Measurements from ENCODE around the gene TRH. TPM values are rescaled to one million over a fixed set of nuclear protein-coding genes. Genes with fewer than 3 reads are reported as not detected.

Gene TRH
- total RNA-seq, 1 donor from 2014 or later: not detected

- TF ChIP-seq CTCF (IDR thresholded peaks at IDR 0.05; ENCODE audit: insufficient read depth, low read length, severe bottlenecking): no peak
- Histone ChIP-seq H3K4me3 (ENCODE audit: low read depth, low read length) (no peak overlapping the region), H3K36me3 (ENCODE audit: control insufficient read depth, insufficient read depth, low read length) (no peaks in the 10 kb centered on the region), H3K27me3 (ENCODE audit: control insufficient read depth, insufficient read depth, low read length) (no peaks in the 10 kb centered on the region)
- DNase-seq (ENCODE audit: low read depth) (no peak), FAIRE-seq (no peak)
Observed at GRCh38 chr3:129985113-129985512, 10.6 kb downstream of the TRH start.

- Histone ChIP-seq H3K36me3 (ENCODE audit: control insufficient read depth, insufficient read depth, low read length) (no peaks in the 10 kb centered on the region), H3K27me3 (ENCODE audit: control insufficient read depth, insufficient read depth, low read length) (no peaks in the 10 kb centered on the region), H3K4me3 (ENCODE audit: low read depth, low read length) (no peak overlapping the region)
- DNase-seq (ENCODE audit: low read depth) (no peak), FAIRE-seq (no peak)
- no peak for TF ChIP-seq CTCF (IDR thresholded peaks at IDR 0.05; ENCODE audit: insufficient read depth, low read length, severe bottlenecking)
Observed at GRCh38 chr3:129988429-129988828, 13.9 kb downstream of the TRH start.

- no peaks in the 10 kb centered on the region for H3K36me3 ChIP-seq (ENCODE audit: control insufficient read depth, insufficient read depth, low read length)
- peak; percentile 7 for FAIRE-seq
- H3K4me3 ChIP-seq (ENCODE audit: low read depth, low read length): no peak overlapping the region
Observed at GRCh38 chr3:129989414-129989813, 14.9 kb downstream of the TRH start.

GRCh38 chr3:129992781-129993180 is 18.3 kb downstream of the TRH start:
- TF ChIP-seq CTCF (IDR thresholded peaks at IDR 0.05; ENCODE audit: insufficient read depth, low read length, severe bottlenecking): peak; percentile 39
- DNase-seq (ENCODE audit: low read depth): no peak
- Histone ChIP-seq H3K36me3 (ENCODE audit: control insufficient read depth, insufficient read depth, low read length) (no peaks in the 10 kb centered on the region), H3K4me3 (ENCODE audit: low read depth, low read length) (no peak overlapping the region), H3K27me3 (ENCODE audit: control insufficient read depth, insufficient read depth, low read length) (peaks cover 4% of the 10 kb centered on the region)
- no peak for FAIRE-seq

More at GRCh38 chr3:129989414-129989813, 14.9 kb downstream of the TRH start:
- TF ChIP-seq CTCF (IDR thresholded peaks at IDR 0.05; ENCODE audit: insufficient read depth, low read length, severe bottlenecking): no peak
- H3K27me3 ChIP-seq (ENCODE audit: control insufficient read depth, insufficient read depth, low read length): peaks cover 2% of the 10 kb centered on the region
- DNase-seq (ENCODE audit: low read depth): no peak

- no peak for FAIRE-seq
Observed at GRCh38 chr3:129994883-129995559, 20.5 kb downstream of the TRH start.

More at GRCh38 chr3:129994883-129995559, 20.5 kb downstream of the TRH start:
- no peak overlapping the region for H3K4me3 ChIP-seq (ENCODE audit: low read depth, low read length)
- no peak for TF ChIP-seq CTCF (IDR thresholded peaks at IDR 0.05; ENCODE audit: insufficient read depth, low read length, severe bottlenecking)
- peaks cover 4% of the 10 kb centered on the region for H3K27me3 ChIP-seq (ENCODE audit: control insufficient read depth, insufficient read depth, low read length)
- no peaks in the 10 kb centered on the region for H3K36me3 ChIP-seq (ENCODE audit: control insufficient read depth, insufficient read depth, low read length)
- DNase-seq (ENCODE audit: low read depth): peak; percentile 79

All from bronchial epithelial cell (primary cell).